HepG2 (cell line): ENCODE results near the gene KDM6B. TPM values are rescaled to one million over a fixed set of nuclear protein-coding genes. Genes with fewer than 3 reads are reported as not detected.

Experiments used
- ATF2 ChIP-seq: sonication (generic); formaldehyde crosslinking; IDR thresholded peaks from 2 replicates; pipeline ENCODE4 v1.4.0; 2020; ENCODE audit warnings: missing genetic modification reagents
- HDAC1 ChIP-seq: sonication (generic); formaldehyde crosslinking; IDR thresholded peaks from 2 replicates; pipeline ENCODE4 v1.5.1; 2020; ENCODE audit warnings: mild to moderate bottlenecking, missing genetic modification reagents
- ZBTB33 ChIP-seq: sonication (generic); formaldehyde crosslinking; IDR thresholded peaks from 2 replicates; pipeline ENCODE4 v1.4.0; 2020; ENCODE audit warnings: missing genetic modification reagents
- ZBTB8A ChIP-seq: sonication (generic); formaldehyde crosslinking; IDR thresholded peaks from 2 replicates; pipeline ENCODE4 v1.4.0; 2020; ENCODE audit warnings: mild to moderate bottlenecking, low read depth, missing genetic modification reagents, borderline replicate concordance
- polyA plus RNA-seq, 8 experiments: library from polyadenylated mRNA; depleted of rRNA in 3 of 8; stranded (reverse) in 7 of 8; unstranded in 1 of 8; fragments of >200 nt; fragmentation: Illumina TruSeq in 4 of 8; extraction: Trizol in 4 of 8; gene quantifications; 2 replicates each; pipeline versions ENCODE4 v1.2.1 to v1.2.3, GENCODE V29; 2011 to 2016; ENCODE audit warnings: low read depth in 4 of 8, missing spikeins in 1 of 8, mixed read lengths in 1 of 8; ENCODE audit not compliant: insufficient read depth in 1 of 8
- total RNA-seq, 5 experiments: library from RNA; depleted of rRNA; stranded (reverse); fragments of >200 nt; fragmentation: Illumina TruSeq; extraction: Trizol; gene quantifications; 2 replicates each; pipeline ENCODE4 v1.2.3, GENCODE V29; 2016; ENCODE audit warnings: low read depth in 1 of 5
- TF ChIP-seq, protein P1 (sequence below): IDR thresholded peaks from 2 replicates; pipeline ENCODE4 v1.6.1; 2016; ENCODE audit warnings: low read depth

KDM6B gene
- total and polyA plus RNA-seq, 2 of the 13 experiments (the other 11 are each of a cell fraction or from before 2014, with no cell fraction given), result 1.3 to 2.1 TPM

- TF ChIP-seq ATF2 (no peak), HDAC1 (CRISPR knock-in tag) (no peak), ZBTB8A (CRISPR knock-in tag) (no peak), ZBTB33 (CRISPR knock-in tag) (no peak)
- TF ChIP-seq, protein P1, sequence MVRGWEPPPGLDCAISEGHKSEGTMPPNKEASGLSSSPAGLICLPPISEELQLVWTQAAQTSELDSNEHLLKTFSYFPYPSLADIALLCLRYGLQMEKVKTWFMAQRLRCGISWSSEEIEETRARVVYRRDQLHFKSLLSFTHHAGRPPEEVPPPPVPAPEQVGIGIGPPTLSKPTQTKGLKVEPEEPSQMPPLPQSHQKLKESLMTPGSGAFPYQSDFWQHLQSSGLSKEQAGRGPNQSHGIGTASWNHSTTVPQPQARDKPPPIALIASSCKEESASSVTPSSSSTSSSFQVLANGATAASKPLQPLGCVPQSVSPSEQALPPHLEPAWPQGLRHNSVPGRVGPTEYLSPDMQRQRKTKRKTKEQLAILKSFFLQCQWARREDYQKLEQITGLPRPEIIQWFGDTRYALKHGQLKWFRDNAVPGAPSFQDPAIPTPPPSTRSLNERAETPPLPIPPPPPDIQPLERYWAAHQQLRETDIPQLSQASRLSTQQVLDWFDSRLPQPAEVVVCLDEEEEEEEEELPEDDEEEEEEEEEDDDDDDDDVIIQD (CRISPR knock-in tag), result no peak
These were observed 2.0 kb downstream of the KDM6B start (continued) for GRCh38 chr17:7835814-7836595.
